GM06990 (cell line): ENCODE results near the gene MALRD1.

Source experiments
- DNase-seq: peaks from one replicate; pipeline ENCODE4 v3.0.0-alpha.2; 2011; ENCODE audit not compliant: insufficient read length; ENCODE audit errors: extremely low read depth
- H3K27me3 ChIP-seq: replicated peaks from 2 replicates; pipeline ENCODE4 v1.6.0; 2011; ENCODE audit warnings: low read length; ENCODE audit not compliant: control insufficient read depth, insufficient read depth
- H3K36me3 ChIP-seq: 2 replicates; pipeline ENCODE4 v1.5.1; 2011; ENCODE audit warnings: low read length; ENCODE audit not compliant: control insufficient read depth, insufficient read depth
- H3K4me3 ChIP-seq: replicated peaks from 2 replicates; pipeline ENCODE4 v1.5.1; 2011; ENCODE audit warnings: low read depth, mild to moderate bottlenecking, control low read depth, low read length
- CTCF ChIP-seq: IDR thresholded peaks from 2 replicates; pipeline ENCODE4 v1.5.1; 2011; ENCODE audit warnings: low read length, control low read depth, mild to moderate bottlenecking, inconsistent platforms; ENCODE audit not compliant: insufficient read depth, poor library complexity, severe bottlenecking

Gene MALRD1

GRCh38 chr10:19043431-19043830 lies 5.2 kb upstream of the MALRD1 start:
- H3K36me3 ChIP-seq = no peaks in the 10 kb centered on the region
- TF ChIP-seq CTCF = no peak
- no peak overlapping the region for H3K4me3 ChIP-seq
- H3K27me3 ChIP-seq = no peaks in the 10 kb centered on the region
- DNase-seq = no peak

- DNase-seq = no peak
- no peaks in the 10 kb centered on the region for H3K27me3 ChIP-seq
- no peak for TF ChIP-seq CTCF
- no peak overlapping the region for H3K4me3 ChIP-seq
- H3K36me3 ChIP-seq = no peaks in the 10 kb centered on the region
Measured at GRCh38 chr10:19046679-19047078, 1.9 kb upstream of the MALRD1 start.

- no peak for TF ChIP-seq CTCF
- H3K36me3 ChIP-seq = no peaks in the 10 kb centered on the region
- no peak overlapping the region for H3K4me3 ChIP-seq
- no peaks in the 10 kb centered on the region for H3K27me3 ChIP-seq
- DNase-seq = no peak
Measured at GRCh38 chr10:19048891-19049290, 290 bp downstream of the MALRD1 start.

GRCh38 chr10:19049567-19049966 lies 966 bp downstream of the MALRD1 start:
- Histone ChIP-seq H3K36me3 (no peaks in the 10 kb centered on the region), H3K4me3 (no peak overlapping the region), H3K27me3 (no peaks in the 10 kb centered on the region)
- no peak for TF ChIP-seq CTCF
- DNase-seq = no peak

- no peak for DNase-seq
- no peak for TF ChIP-seq CTCF
- Histone ChIP-seq H3K36me3 (no peaks in the 10 kb centered on the region), H3K4me3 (no peak overlapping the region), H3K27me3 (no peaks in the 10 kb centered on the region)
Measured at GRCh38 chr10:19054289-19054835, 5.8 kb downstream of the MALRD1 start.

- no peak for TF ChIP-seq CTCF
- DNase-seq = no peak
- Histone ChIP-seq H3K27me3 (no peaks in the 10 kb centered on the region), H3K4me3 (no peak overlapping the region), H3K36me3 (no peaks in the 10 kb centered on the region)
Measured at GRCh38 chr10:19058046-19058445, 9.4 kb downstream of the MALRD1 start.
